C4-2B (cell line): ENCODE measurements around the gene PPP3CA.

ENCODE experiments used
- ZFX ChIP-seq: fragments of 450-650 bp; IDR thresholded peaks from 2 replicates; pipeline ENCODE4 v1.6.1; 2017
- TF ChIP-seq, protein P1 (sequence below): fragments of 450-650 bp; conservative IDR thresholded peaks from 2 replicates; pipeline ENCODE4 v1.5.1; 2017; ENCODE audit warnings: mild to moderate bottlenecking

DNA sequence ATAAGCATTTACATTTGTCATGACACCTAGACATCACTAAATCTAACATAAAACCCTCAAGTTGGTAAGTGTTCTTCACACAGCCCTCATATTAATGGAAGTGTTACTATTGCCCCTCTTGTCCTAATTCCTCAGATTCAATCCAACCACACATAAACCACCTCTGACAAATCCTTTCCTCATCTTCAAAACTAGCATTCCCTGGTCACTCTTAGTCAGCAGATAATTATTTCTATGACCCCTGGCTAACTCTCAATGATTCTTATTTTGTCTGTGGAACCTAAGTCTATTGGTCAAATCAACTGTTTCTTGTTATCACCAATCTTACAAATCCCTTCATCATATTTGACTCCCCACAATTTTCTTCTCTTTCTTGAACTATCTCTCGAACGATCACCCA lies 168.6 kb downstream of the PPP3CA start:
- TF ChIP-seq, protein P1, sequence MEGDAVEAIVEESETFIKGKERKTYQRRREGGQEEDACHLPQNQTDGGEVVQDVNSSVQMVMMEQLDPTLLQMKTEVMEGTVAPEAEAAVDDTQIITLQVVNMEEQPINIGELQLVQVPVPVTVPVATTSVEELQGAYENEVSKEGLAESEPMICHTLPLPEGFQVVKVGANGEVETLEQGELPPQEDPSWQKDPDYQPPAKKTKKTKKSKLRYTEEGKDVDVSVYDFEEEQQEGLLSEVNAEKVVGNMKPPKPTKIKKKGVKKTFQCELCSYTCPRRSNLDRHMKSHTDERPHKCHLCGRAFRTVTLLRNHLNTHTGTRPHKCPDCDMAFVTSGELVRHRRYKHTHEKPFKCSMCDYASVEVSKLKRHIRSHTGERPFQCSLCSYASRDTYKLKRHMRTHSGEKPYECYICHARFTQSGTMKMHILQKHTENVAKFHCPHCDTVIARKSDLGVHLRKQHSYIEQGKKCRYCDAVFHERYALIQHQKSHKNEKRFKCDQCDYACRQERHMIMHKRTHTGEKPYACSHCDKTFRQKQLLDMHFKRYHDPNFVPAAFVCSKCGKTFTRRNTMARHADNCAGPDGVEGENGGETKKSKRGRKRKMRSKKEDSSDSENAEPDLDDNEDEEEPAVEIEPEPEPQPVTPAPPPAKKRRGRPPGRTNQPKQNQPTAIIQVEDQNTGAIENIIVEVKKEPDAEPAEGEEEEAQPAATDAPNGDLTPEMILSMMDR: no peak
- TF ChIP-seq ZFX: no peak
